Mucosa of descending colon (tissue), 3 donors: ENCODE results near the gene SLC44A4. TPM values are rescaled to one million over a fixed set of nuclear protein-coding genes. Genes with fewer than 3 reads are reported as not detected.
A peak's percentile ranks its signal among the peaks of the same experiment; 100 is the strongest.
"Not testable (repeated sequence)": the region's sequence is repeated elsewhere in the genome, so short reads cannot be mapped to it uniquely, and the experiment has no call there.

ENCODE experiments used
- ATAC-seq: fragments of 200-7000 bp; cut with Tn5 transposase; one replicate; pipeline ENCODE4 v1.9.1; 2020; ENCODE audit warnings: mild to moderate bottlenecking, moderate library complexity
- DNase-seq, 3 donors: peaks; one replicate each; pipeline ENCODE4 v3.0.0-alpha.2; 2020
- H3K36me3 ChIP-seq: fragments of 200-600 bp; one replicate; pipeline ENCODE4 v1.8.0; 2021; ENCODE audit warnings: low read depth, mild to moderate bottlenecking
- H3K4me1 ChIP-seq: fragments of 200-600 bp; one replicate; pipeline ENCODE4 v1.8.0; 2021; ENCODE audit warnings: low read depth, mild to moderate bottlenecking
- H3K4me3 ChIP-seq: fragments of 200-600 bp; one replicate; pipeline ENCODE4 v1.8.0; 2021; ENCODE audit warnings: mild to moderate bottlenecking
- H3K9me3 ChIP-seq: fragments of 200-600 bp; one replicate; pipeline ENCODE4 v1.8.0; 2021; ENCODE audit warnings: mild to moderate bottlenecking
- CTCF ChIP-seq: fragments of 200-600 bp; IDR thresholded peaks from one replicate; pipeline ENCODE4 v1.8.0; 2022; ENCODE audit warnings: antibody characterized with exemption, mild to moderate bottlenecking
- intact Hi-C, 2 donors: fragments of 100-400 bp; cut with DNase I in 1 of 2; cut with micrococcal nuclease in 1 of 2; formaldehyde crosslinking; loops; one replicate each; pipeline versions ENCODE4 v1.11.0 to v1.11.1; 2022; cut with DNase I, micrococcal nuclease
- total RNA-seq, 3 donors: library from RNA; stranded (reverse); fragmentation: NEBNext Ultra II Directional in 2 of 3; extraction: Animal tissue kit (Norgen Biotek cat#: 25700) in 2 of 3; gene quantifications; one replicate each; pipeline versions ENCODE4 v1.2.1 to v1.2.4, GENCODE V29; 2021 to 2023
- donor health status: DM: no; HTN: no; CAD: no; lungs with moderate emphysema.
- donor health status: DM: no; HTN: no; CAD: no.
- donor health status: DM: no; HTN: yes; CAD: no.

Gene SLC44A4
- total RNA-seq, 3 donors from 2014 or later = 332 to 795 (median 740) TPM

- no peaks in the 10 kb centered on the region for H3K4me1 ChIP-seq
- H3K36me3 ChIP-seq = no peaks in the 10 kb centered on the region
- DNase-seq (no peak), ATAC-seq (no peak)
- no peak for TF ChIP-seq CTCF
- H3K9me3 ChIP-seq = no peaks in the 10 kb centered on the region
- intact Hi-C loops = no loop called here
- H3K4me3 ChIP-seq = no peak overlapping the region
Measured at GRCh38 chr6:31911826-31912585, 33.2 kb upstream of the SLC44A4 start.

GRCh38 chr6:31909298-31909697, 30.5 kb upstream of the SLC44A4 start:
- not testable (repeated sequence) for H3K4me1 ChIP-seq, DNase-seq, H3K9me3 ChIP-seq, ATAC-seq, H3K36me3 ChIP-seq, H3K4me3 ChIP-seq
- intact Hi-C loops = loop anchor here in 1 of 2 donors (10.0 kb wide), 1 partner anchor 46 kb away; the partner anchor contains the start of genes NELFE and SKIC2

DNA sequence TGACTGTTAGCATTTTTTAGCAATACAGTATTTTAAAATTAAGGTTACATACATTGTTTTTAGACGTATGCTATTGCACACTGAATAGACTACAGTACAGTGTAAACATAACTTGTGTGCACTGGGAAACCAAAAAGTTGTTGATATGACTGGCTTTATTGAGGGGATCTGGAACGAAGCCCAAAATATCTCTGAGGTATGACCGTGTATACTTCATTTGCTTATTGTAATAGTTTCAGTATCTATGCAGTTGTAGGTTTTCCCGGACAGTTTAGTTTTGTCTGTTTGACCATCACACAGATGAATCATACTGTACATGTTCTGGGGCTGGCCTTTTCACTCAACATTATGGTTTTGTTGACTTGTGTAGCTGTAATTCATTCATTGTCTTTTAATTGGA, 30.0 kb upstream of the SLC44A4 start:
- DNase-seq (no peak), ATAC-seq (peak; percentile 79)
- intact Hi-C loops = loop anchor here in 1 of 2 donors (10.0 kb wide), 1 partner anchor 46 kb away; the partner anchor contains the start of genes NELFE and SKIC2
- H3K9me3 ChIP-seq = no peaks in the 10 kb centered on the region
- H3K36me3 ChIP-seq = no peaks in the 10 kb centered on the region
- no peak overlapping the region for H3K4me3 ChIP-seq
- no peak for TF ChIP-seq CTCF
- H3K4me1 ChIP-seq = no peaks in the 10 kb centered on the region

DNA sequence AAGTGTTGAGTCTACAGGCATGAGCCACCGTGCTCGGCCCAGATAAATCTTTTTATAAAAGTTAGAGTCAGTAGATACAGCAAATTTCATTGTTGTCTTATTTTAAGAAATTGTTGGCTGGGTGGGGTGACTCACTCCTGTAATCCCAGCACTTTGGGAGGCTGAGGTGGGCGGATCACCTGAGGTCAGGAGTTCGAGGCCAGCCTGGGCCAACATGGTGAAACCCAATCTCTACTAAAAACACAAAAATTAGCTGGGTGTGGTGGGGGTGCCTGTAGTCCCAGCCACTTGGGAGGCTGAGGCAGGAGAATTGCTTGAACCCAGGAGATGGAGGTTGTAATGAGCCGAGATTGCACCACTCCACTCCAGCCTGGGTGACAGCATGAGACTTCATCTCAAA, 29.5 kb upstream of the SLC44A4 start:
- H3K9me3 ChIP-seq, H3K4me1 ChIP-seq, ATAC-seq, DNase-seq, H3K4me3 ChIP-seq, H3K36me3 ChIP-seq: not testable (repeated sequence)
- intact Hi-C loops = loop anchor here in 1 of 2 donors (10.0 kb wide), 1 partner anchor 47 kb away; the partner anchor contains the start of genes NELFE and SKIC2

DNA sequence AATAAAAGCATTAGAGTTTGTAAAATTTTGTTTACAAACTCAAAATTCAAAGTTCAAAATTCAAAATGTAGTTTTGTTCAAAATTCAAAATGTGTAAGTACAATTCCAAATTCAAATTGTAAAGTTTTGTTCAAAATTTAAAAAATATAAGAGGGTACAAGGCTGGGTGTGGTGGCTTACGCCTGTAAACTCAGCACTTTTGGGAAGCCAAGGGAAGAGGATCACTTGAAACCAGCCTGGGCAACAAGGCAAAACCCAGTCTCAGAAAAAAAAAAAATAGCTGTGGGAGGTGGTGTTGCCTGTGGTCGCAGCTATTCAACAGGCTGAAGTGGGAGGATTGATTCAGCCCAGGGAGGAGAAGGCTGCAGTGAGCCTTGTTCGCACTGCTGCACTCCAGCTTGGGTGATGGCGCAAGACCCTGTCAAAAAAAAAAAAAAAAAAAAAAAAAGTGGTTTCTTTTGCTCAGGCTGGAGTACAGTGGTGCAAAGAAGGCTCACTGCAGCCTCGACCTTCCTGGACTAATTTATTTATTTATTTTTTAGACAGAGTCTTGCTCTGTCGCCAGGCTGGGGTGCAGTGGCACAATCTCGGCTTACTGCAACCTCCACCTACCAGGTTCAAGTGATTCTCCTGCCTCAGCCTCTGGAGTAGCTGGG, 28.5 kb upstream of the SLC44A4 start:
- Histone ChIP-seq H3K36me3 (no peaks in the 10 kb centered on the region), H3K4me1 (peaks cover 7% of the 10 kb centered on the region), H3K4me3 (no peak overlapping the region), H3K9me3 (no peaks in the 10 kb centered on the region)
- intact Hi-C loops = loop anchor here in 1 of 2 donors (10.0 kb wide), 1 partner anchor 48 kb away; the partner anchor contains the start of genes NELFE and SKIC2
- DNase-seq (no peak), ATAC-seq (no peak)
- no peak for TF ChIP-seq CTCF

GRCh38 chr6:31906727-31907126, 27.9 kb upstream of the SLC44A4 start:
- H3K4me1 ChIP-seq, DNase-seq, H3K4me3 ChIP-seq, ATAC-seq, H3K36me3 ChIP-seq, H3K9me3 ChIP-seq: not testable (repeated sequence)
- intact Hi-C loops = loop anchor here in 1 of 2 donors (10.0 kb wide), 1 partner anchor 48 kb away; the partner anchor contains the start of genes NELFE and SKIC2

DNA sequence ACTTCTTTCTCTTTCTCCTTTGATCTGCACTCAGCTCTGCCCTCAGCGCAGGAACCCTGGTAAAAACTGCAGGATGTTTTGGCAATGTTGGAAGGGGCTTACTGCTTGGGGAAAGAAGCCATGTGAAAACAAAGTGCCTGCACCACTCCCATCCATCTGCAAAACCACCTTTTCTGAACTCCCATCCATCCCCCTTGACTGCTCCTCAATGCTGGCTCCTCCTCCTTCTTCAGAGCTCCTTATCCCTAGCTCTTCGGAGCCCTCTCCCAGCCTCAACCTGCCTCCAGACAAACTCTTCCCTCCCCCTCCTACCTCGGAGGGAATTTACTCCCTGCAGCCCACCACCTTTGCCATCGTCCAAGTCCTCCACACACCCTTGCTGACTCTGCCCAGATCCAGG, 27.3 kb upstream of the SLC44A4 start:
- H3K36me3 ChIP-seq = no peaks in the 10 kb centered on the region
- H3K4me3 ChIP-seq = no peak overlapping the region
- H3K9me3 ChIP-seq = no peaks in the 10 kb centered on the region
- ATAC-seq (no peak), DNase-seq (no peak)
- peaks cover 11% of the 10 kb centered on the region for H3K4me1 ChIP-seq
- intact Hi-C loops = loop anchor here in 1 of 2 donors (10.0 kb wide), 1 partner anchor 49 kb away; the partner anchor contains the start of genes NELFE and SKIC2
- TF ChIP-seq CTCF = no peak
